Measurements from ENCODE around the gene SETD7.

The SETD7 gene

GRCh38 chr4:139484783-139485311 lies 71.2 kb downstream of the SETD7 start:
- TF ChIP-seq CTCF (IDR thresholded peaks at IDR 0.05; ENCODE audit: insufficient read depth, low read length, missing control alignments) = no peak
- ChIA-PET POLR2A (no interaction called here), CTCF (interaction anchor here (1.4 to 3.0 kb wide), 3 partner anchors 10 to 16 kb away, joined by 3 to 27 read pairs (median 6); no protein-coding TSS in a partner anchor)
- DNase-seq (ENCODE audit: low read depth, low spot score) = no peak
- H3K4me3 ChIP-seq (ENCODE audit: low read depth, low read length) = no peak overlapping the region

- TF ChIP-seq CTCF (IDR thresholded peaks at IDR 0.05; ENCODE audit: insufficient read depth, low read length, missing control alignments) = no peak
- ChIA-PET CTCF (interaction anchor here (1.2 to 3.0 kb wide), 2 partner anchors 14 to 135 kb away, joined by 4 to 27 read pairs; no protein-coding TSS in a partner anchor), POLR2A (no interaction called here)
- DNase-seq (ENCODE audit: low read depth, low spot score) = no peak
- H3K4me3 ChIP-seq (ENCODE audit: low read depth, low read length) = no peak overlapping the region
Observed at GRCh38 chr4:139483000-139483399, 73.0 kb downstream of the SETD7 start.

- H3K4me3 ChIP-seq (ENCODE audit: low read depth, low read length) = no peak overlapping the region
- TF ChIP-seq CTCF (IDR thresholded peaks at IDR 0.05; ENCODE audit: insufficient read depth, low read length, missing control alignments) = no peak
- ChIA-PET POLR2A (no interaction called here), CTCF (interaction anchor here (1.0 kb wide), 1 partner anchor 15 kb away, joined by 3 read pairs; no protein-coding TSS in a partner anchor)
- no peak for DNase-seq (ENCODE audit: low read depth, low spot score)
Observed at GRCh38 chr4:139481465-139481864, 74.6 kb downstream of the SETD7 start.

- DNase-seq (ENCODE audit: low read depth, low spot score) = no peak
- no peak overlapping the region for H3K4me3 ChIP-seq (ENCODE audit: low read depth, low read length)
- TF ChIP-seq CTCF (IDR thresholded peaks at IDR 0.05; ENCODE audit: insufficient read depth, low read length, missing control alignments) = no peak
- ChIA-PET POLR2A (no interaction called here), CTCF (interaction anchor here (5.8 kb wide), 1 partner anchor 21 kb away, joined by 39 read pairs; no protein-coding TSS in a partner anchor)
Observed at GRCh38 chr4:139476363-139476762, 79.7 kb downstream of the SETD7 start.

- TF ChIP-seq CTCF (IDR thresholded peaks at IDR 0.05; ENCODE audit: insufficient read depth, low read length, missing control alignments) = no peak
- ChIA-PET POLR2A (no interaction called here), CTCF (no interaction called here)
- no peak overlapping the region for H3K4me3 ChIP-seq (ENCODE audit: low read depth, low read length)
- no peak for DNase-seq (ENCODE audit: low read depth, low spot score)
Observed at GRCh38 chr4:139472852-139473251, 83.2 kb downstream of the SETD7 start.

- no peak overlapping the region for H3K4me3 ChIP-seq (ENCODE audit: low read depth, low read length)
- DNase-seq (ENCODE audit: low read depth, low spot score) = no peak
- CTCF ChIA-PET = interaction anchor here (1.0 kb wide), 1 partner anchor 25 kb away, joined by 3 read pairs; no protein-coding TSS in a partner anchor
- POLR2A ChIA-PET = no interaction called here
- TF ChIP-seq CTCF (IDR thresholded peaks at IDR 0.05; ENCODE audit: insufficient read depth, low read length, missing control alignments) = no peak
Observed at GRCh38 chr4:139470997-139471665, 84.9 kb downstream of the SETD7 start.
